GM18868 (cell line): Measurements from ENCODE around the gene FAT3.

Experiments
- ATAC-seq: cut with Tn5 transposase; IDR thresholded peaks from one replicate; pipeline ENCODE4 v1.9.1; 2021; ENCODE audit warnings: mild to moderate bottlenecking, moderate library complexity; ENCODE audit not compliant: unreplicated experiment

FAT3 gene

GRCh38 chr11:92224407-92225124, at the start of gene FAT3:
TSS of gene FAT3 (plus strand) at chr11:92224818. CDS start at chr11:92352113, 127,295 bp downstream.
- no peak for ATAC-seq

GRCh38 chr11:92179017-92179670, 45.5 kb upstream of the FAT3 start:
- ATAC-seq = no peak

- no peak for ATAC-seq
Observed at GRCh38 chr11:92180226-92180625, 44.4 kb upstream of the FAT3 start.

DNA sequence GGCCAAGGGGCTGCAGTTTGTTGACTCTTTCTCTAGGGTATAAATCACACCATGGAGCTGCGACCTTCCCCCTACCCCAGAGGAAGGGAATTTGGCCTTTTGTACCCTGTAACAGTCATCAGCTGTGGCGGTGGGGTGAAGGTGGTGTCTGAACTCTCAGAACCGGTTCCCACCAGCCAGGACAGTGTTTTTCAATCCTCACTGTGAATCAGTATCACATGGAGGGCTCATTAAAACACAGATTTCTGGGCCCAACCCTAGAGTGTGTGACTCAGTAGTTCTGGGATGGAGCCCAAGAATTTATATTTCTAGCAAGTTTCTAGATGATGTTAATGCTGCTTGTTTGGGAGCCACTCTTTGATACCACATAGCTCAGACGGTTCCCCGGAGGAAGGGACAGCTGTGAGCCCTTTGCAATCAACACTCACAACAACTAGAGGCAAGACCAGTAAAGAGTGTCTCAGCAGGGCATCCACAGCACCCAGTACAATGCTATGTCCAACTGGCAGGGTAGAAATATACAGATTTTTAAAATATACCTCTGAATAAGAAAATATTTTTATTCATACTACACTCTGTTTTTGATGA, 43.9 kb upstream of the FAT3 start:
- no peak for ATAC-seq

DNA sequence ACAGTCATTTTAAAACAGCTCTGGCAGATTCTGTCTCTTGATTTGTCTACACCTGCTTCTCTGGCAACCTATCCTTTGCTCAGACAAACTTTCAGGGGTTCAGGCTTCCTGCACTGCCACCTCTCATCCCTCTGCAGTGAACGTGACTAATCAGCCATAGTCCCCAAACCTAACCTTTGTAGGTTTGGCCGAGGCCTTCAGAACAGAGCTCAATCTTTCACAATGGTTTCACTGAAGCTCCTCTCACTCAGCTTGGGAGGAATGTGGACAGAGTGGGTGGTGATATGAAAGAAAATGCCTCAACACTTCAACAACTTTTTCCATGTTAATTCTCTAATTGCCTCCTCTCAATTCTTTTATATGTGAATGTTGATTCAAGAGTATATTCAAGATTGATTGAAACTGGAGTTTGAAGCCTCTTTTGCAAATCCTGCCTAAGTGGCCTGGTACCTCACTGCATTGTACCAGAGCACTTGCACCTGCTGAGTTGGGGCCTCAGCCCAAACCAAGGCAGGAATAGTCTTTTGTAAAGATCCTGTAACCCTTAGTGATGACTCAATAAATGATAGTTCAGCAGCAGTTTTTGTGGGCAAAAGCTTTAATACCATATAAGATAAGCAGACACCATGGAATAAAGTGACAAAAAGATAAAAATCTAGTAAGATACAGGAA, 33.9 kb upstream of the FAT3 start:
- no peak for ATAC-seq

DNA sequence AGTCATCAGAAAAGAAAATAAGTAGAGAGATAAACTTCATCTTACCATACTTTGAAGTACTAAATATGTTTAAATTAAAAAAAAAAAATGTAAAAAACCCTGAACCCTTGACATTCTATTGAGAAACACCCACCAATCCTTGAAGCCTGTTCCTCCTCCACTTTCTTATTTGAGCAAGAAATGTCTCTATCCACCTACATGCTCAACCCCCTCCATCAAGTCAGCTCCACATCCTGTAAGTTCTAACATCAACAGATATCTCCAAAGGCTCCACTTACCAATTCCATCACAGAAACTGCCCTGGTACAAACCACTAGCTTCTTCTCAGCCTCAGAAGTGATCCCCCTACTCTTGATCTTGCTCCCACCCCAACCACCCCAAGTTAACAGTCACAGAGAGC, 32.5 kb upstream of the FAT3 start:
- ATAC-seq = no peak

DNA sequence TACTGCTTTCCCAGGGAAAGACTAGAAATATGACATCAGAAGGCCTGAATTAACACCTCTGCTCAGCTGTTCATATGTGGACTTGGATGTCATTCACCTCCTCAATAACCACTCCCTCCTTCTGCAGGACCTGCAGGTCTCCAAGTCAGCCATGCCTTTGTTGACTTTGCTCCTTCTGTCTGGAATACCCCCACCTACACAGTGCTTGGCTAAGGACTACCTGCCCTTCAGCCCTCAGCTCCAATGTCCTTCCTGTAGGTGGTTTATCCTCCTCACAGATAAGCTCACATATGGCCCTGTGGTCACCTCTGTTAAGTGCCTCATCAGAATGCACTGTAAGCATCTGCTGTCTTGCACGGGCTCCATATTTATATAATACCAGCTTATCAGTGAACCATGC, 26.4 kb upstream of the FAT3 start:
- no peak for ATAC-seq

DNA sequence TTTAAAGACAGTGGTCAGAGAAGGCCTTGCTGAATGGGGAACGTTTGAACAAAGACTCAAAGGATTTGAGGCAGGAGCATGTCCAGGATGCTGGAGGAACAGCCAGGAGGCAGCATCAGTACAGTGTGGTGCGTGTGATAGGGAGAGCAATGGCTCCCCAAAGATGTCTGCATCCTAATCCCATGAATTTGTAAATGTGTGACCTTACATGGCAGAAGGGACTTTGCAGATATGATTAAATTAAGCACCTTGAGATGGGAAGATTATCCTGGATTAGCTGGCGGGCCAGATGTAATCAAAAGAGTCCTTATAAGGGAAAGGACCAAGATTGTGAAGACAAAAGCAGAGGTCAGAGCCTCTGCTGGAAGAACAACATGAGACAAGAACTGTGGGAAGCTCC, 24.6 kb upstream of the FAT3 start:
- no peak for ATAC-seq

DNA sequence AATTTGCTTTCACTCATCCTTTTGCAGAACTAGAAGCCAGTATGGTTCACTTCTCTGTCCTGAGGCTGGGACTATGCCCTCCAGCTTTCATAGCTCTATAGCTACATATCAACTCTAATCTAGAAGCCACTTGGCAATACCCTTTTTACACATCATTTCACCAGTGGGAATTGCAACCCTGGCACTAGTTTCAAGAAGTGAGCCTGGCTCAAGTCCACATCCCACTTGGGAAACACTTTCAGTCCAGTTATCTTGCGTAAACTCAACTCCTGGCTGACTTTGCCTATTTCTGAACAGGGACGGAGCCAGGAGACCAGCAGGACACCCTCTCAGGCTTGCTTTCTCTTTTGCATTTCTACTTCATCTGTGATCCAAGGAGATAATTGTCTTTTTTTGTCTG, 19.9 kb upstream of the FAT3 start:
- no peak for ATAC-seq

- no peak for ATAC-seq
Observed at GRCh38 chr11:92206441-92206840, 18.2 kb upstream of the FAT3 start.

DNA sequence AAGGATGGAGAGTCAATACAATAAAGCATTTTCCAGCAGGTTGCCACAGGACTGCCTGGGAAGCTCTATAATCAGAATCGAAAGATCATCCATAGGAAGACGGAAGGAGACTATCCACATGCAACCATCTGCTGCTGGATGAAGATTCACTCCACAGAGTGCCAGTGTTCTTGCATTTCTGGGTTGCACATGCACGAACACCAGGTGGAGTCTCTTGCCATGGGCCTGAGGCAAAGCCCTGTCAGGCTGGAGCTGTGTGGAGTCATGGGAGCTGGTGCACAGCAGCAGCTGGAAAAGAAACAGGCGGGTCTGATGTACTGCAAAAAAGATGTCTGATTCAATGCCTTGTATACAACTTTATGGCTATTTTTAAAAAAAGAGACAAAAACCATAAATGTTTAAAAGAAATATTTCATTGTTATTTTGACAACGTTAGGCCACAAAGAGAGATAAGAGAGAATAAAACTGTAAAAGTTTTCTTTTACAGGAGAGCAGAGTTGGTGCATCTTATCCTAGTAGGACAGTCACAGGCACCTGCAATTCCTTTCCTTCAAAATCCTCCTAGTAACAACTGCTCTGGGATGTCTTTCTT, 12.9 kb upstream of the FAT3 start:
- ATAC-seq = no peak

DNA sequence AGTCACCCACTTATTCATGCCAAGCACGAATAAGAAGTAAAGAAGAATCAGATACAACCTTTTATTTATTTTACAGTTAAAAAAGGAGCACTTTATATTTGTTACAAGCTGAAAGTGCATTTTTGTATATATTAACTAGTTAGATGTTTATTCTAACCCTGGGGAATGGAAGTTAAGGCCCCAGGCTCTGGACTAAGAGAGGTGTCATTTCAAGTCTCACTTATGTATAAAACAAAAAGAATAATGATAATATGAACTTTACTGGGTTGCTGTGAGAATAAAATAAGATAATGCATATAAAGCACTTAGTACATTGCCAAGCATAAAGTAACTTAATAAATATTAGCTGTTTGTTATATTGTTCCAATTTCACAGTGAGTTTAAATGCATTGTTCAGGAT, 12.1 kb upstream of the FAT3 start:
- ATAC-seq = no peak

- no peak for ATAC-seq
Observed at GRCh38 chr11:92216789-92217188, 7.8 kb upstream of the FAT3 start.

GRCh38 chr11:92219476-92219875, 5.1 kb upstream of the FAT3 start:
- ATAC-seq = no peak

DNA sequence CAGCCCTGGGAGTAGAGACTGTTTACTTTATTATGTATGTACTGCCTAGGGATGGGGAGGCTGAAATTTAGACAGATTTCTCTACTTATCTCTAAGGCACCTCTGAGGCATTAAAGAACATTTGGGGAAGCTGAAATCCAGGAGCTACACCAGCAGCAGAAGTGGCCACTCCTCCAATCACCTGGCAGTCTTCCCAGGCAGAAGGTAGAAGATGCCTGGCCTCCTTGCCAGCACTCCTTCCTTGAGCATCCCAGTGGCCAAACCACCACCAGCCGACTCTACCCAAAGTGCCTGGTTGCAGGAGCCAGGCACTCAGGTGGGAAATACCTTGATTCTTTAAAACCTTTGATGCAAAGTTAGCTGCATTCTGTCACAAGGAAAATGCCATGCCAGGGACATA, 1.9 kb upstream of the FAT3 start:
- ATAC-seq = no peak

DNA sequence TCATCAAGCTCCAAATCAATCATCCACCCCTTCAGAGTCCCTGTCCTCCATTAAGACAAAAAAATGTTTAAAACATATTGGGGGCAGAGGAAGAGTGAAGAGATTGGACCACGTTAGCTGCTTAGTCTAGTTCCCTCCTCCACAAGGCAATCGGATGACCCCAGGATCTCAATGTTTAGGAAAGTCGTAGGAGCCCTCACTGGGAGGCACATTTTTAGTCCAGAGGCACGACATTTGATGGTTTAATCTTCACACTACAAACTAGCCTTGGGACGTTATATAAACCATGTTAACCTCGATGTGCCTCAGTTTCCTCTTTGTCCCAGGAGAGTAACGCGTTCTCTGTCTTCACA, 588 bp upstream of the FAT3 start:
- ATAC-seq = no peak

- ATAC-seq = no peak
Observed at GRCh38 chr11:92225125-92225567, 528 bp downstream of the FAT3 start.

DNA sequence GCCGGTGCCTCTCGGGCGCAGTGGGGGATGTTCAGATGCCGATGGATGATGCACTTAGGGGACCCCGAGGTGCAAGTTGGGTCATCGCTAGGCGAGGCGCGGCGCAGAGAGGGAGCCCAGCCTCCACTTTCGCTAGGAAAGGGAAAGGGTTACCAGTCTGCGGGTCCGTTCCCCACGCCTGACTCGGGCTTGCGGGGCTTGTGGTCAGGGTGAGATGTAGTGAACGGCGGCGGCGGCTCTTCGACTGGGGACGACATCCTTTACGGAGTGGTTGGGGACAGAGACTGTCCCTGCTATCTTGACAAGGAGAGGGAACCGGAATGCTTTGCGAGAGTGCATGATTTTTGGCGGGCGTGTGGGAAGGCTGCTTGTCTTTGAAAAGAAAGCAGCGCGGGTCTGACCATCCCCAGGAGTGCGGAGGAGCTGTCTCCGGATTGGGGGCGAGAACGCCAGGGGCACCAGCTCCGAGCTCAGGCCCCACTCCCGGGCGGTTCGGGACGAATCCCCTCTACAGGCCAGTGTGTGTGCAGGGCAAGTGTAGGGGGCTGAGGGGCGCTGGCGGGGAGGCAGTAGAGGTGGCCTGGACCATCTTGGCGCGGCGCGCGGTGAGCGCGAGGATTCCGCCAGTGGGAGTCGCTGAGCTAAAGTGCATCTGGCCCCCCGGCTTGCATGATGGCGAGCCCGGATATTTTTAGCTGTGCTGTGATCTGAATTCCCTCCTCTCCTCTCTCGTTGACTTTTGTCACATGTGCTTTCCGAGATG, 1.1 kb downstream of the FAT3 start:
- no peak for ATAC-seq

GRCh38 chr11:92226331-92227229, 2.0 kb downstream of the FAT3 start:
- ATAC-seq = no peak
